Uterus (tissue), 2 donors: Measurements from ENCODE around the gene SORD.

ENCODE experiments used
- CTCF ChIP-seq, 4 experiments: fragments of 200-600 bp in 2 of 4; fragments of 450-650 bp in 2 of 4; sonication (generic) in 2 of 4; IDR thresholded peaks; one replicate each; pipeline ENCODE4 v1.5.1; 2016 to 2019; ENCODE audit warnings: antibody characterized with exemption in 4 of 4, mild to moderate bottlenecking in 2 of 4, moderate library complexity in 1 of 4
- POLR2A ChIP-seq, 2 donors: fragments of 450-650 bp; IDR thresholded peaks; one replicate each; pipeline ENCODE4 v1.6.1; 2016; ENCODE audit warnings: antibody characterized with exemption in 2 of 2, mild to moderate bottlenecking in 1 of 2, moderate library complexity in 1 of 2

GRCh38 chr15:45116006-45116481 is 93.0 kb downstream of the SORD start:
- no peak for TF ChIP-seq CTCF (IDR thresholded peaks at IDR 0.05)
- no peak for TF ChIP-seq POLR2A (IDR thresholded peaks at IDR 0.05)
